K562 (cell line): ENCODE measurements around the gene FAM222A. TPM values are rescaled to one million over a fixed set of nuclear protein-coding genes. Genes with fewer than 3 reads are reported as not detected.

Experiments used
- ATAC-seq: fragments of 200-7000 bp; cut with Tn5 transposase; 3 replicates; pipeline ENCODE4 v1.9.1; 2020; ENCODE audit warnings: moderate library complexity
- Bru-seq: library from RNA; stranded (reverse); fragments of 400-500 nt; gene quantifications from one replicate; lab custom pipeline; 2021; lab: Mats Ljungman, UMichigan
- BruChase-seq, 2 experiments: library from RNA; stranded (reverse); fragments of 400-500 nt; gene quantifications; one replicate each; lab custom pipeline; 2021; lab: Mats Ljungman, UMichigan
- BruUV-seq: library from RNA; stranded (reverse); fragments of 400-500 nt; replicated peaks from 2 replicates; lab custom pipeline; 2021; lab: Mats Ljungman, UMichigan
- CTCF ChIA-PET: fragments of 300-600 bp; formaldehyde crosslinking; extraction: SDS; loops from one replicate; lab custom pipeline; 2021; ENCODE audit warnings: low intra/inter-chr PET ratio; lab: Yijun Ruan, JAX
- POLR2A ChIA-PET: fragments of 300-600, 350-650 bp; sonication (Branson Sonifier 250); formaldehyde crosslinking; extraction: SDS; loops from one replicate; lab custom pipeline; 2021; ENCODE audit warnings: antibody characterized with exemption, inconsistent platforms; lab: Yijun Ruan, JAX
- DNase-seq, 4 experiments: peaks; one replicate each; pipeline versions ENCODE4 v3.0.0 to v3.0.0-alpha.2; 2011 to 2018; ENCODE audit warnings: low spot score in 3 of 4, mixed read lengths in 3 of 4; ENCODE audit errors: extremely low read depth in 1 of 4
- FAIRE-seq: peaks from 2 replicates; lab custom pipeline; 2011; peaks lifted over from hg19 to GRCh38; lab: Jason Lieb, UNC
- H2AFZ ChIP-seq: 2 replicates; pipeline ENCODE4 v1.6.0; 2011; ENCODE audit warnings: low read depth, low read length, control low read depth, inconsistent platforms
- H3K27ac ChIP-seq: fragments of 200-600 bp; 3 replicates; pipeline ENCODE4 v1.8.0; 2011; ENCODE audit warnings: low read depth, mild to moderate bottlenecking, control low read depth, inconsistent platforms, low read length, moderate library complexity, mixed read lengths; ENCODE audit errors: extremely low read depth
- H3K27me3 ChIP-seq, 2 experiments: fragments of 300-600 bp in 1 of 2; 2 replicates in 1 of 2; 3 replicates in 1 of 2; pipeline versions ENCODE4 v1.6.0 to v1.8.0; 2011; ENCODE audit warnings: inconsistent platforms in 2 of 2, low read length in 2 of 2, mild to moderate bottlenecking in 1 of 2, mixed read lengths in 1 of 2, moderate library complexity in 1 of 2; ENCODE audit not compliant: control insufficient read depth in 2 of 2, insufficient read depth in 2 of 2
- H3K36me3 ChIP-seq: fragments of 300-600 bp; 3 replicates; pipeline ENCODE4 v1.8.0; 2011; ENCODE audit warnings: mild to moderate bottlenecking, low read length, inconsistent platforms; ENCODE audit not compliant: control insufficient read depth, insufficient read depth
- H3K4me1 ChIP-seq, 2 experiments: fragments of 200-600 bp in 1 of 2; replicated peaks in 1 of 2; 2 replicates in 1 of 2; 3 replicates in 1 of 2; pipeline versions ENCODE4 v1.5.1 to v1.8.0; 2011; ENCODE audit warnings: inconsistent platforms in 2 of 2, low read length in 2 of 2, mild to moderate bottlenecking in 1 of 2, mixed read lengths in 1 of 2, moderate library complexity in 1 of 2; ENCODE audit not compliant: control insufficient read depth in 2 of 2, insufficient read depth in 2 of 2
- H3K4me2 ChIP-seq: 2 replicates; pipeline ENCODE4 v1.6.1; 2011; ENCODE audit warnings: low read length, control low read depth, inconsistent platforms, mixed read lengths; ENCODE audit not compliant: insufficient read depth
- H3K4me3 ChIP-seq: fragments of 200-600 bp; sonication (generic), shearing (Covaris generic); 2 replicates; pipeline ENCODE4 v1.5.1; 2016; ENCODE audit warnings: control low read depth, inconsistent platforms
- H3K79me2 ChIP-seq: fragments of 200-600 bp; 3 replicates; pipeline ENCODE4 v1.8.0; 2011; ENCODE audit warnings: low read length, inconsistent platforms; ENCODE audit not compliant: control insufficient read depth, insufficient read depth
- H3K9ac ChIP-seq, 2 experiments: 2 replicates each; pipeline versions ENCODE4 v1.6.0 to v1.6.1; 2011; ENCODE audit warnings: low read depth in 2 of 2, low read length in 2 of 2, control low read depth in 1 of 2, inconsistent platforms in 1 of 2, mild to moderate bottlenecking in 1 of 2, mixed read lengths in 1 of 2; ENCODE audit not compliant: insufficient read depth in 1 of 2
- H3K9me1 ChIP-seq: one replicate; pipeline ENCODE4 v1.6.0; 2011; ENCODE audit warnings: inconsistent platforms, mild to moderate bottlenecking, low read length, moderate library complexity; ENCODE audit not compliant: control insufficient read depth, insufficient read depth
- H3K9me3 ChIP-seq: replicated peaks from 2 replicates; pipeline ENCODE4 v1.5.1; 2011; ENCODE audit warnings: low read depth, low read length, inconsistent platforms; ENCODE audit not compliant: control insufficient read depth, insufficient read depth
- H4K20me1 ChIP-seq: replicated peaks from 2 replicates; pipeline ENCODE4 v1.6.1; 2011; ENCODE audit warnings: low read length, inconsistent platforms, mixed read lengths; ENCODE audit not compliant: control insufficient read depth, insufficient read depth
- ASH1L ChIP-seq: fragments of 450-650 bp; IDR thresholded peaks from 2 replicates; pipeline ENCODE4 v1.6.1; 2018; ENCODE audit warnings: borderline replicate concordance, mild to moderate bottlenecking, low read depth; ENCODE audit not compliant: partially characterized antibody
- ATF2 ChIP-seq: sonication (generic); formaldehyde crosslinking; IDR thresholded peaks from 2 replicates; pipeline ENCODE4 v1.8.1; 2022; ENCODE audit warnings: missing genetic modification reagents
- GTF2E2 ChIP-seq: fragments of 200-800 bp; sonication (Bioruptor generic); IDR thresholded peaks from 2 replicates; pipeline ENCODE4 v1.6.1; 2016; ENCODE audit warnings: missing genetic modification characterization, missing compliant biosample characterization
- HCFC1 ChIP-seq: IDR thresholded peaks from 2 replicates; pipeline ENCODE4 v1.6.1; 2012; ENCODE audit warnings: low read depth, low read length, improper control_type of control experiment
- MTA3 ChIP-seq: fragments of 450-650 bp; formaldehyde crosslinking; IDR thresholded peaks from 2 replicates; pipeline ENCODE4 v1.6.1; 2017; ENCODE audit warnings: mild to moderate bottlenecking, borderline replicate concordance
- PTRF ChIP-seq: fragments of 450-650 bp; IDR thresholded peaks from 2 replicates; pipeline ENCODE4 v1.6.1; 2016; ENCODE audit warnings: mild to moderate bottlenecking, missing genetic modification characterization, missing compliant biosample characterization
- SIN3A ChIP-seq, 2 experiments: fragments of 150-350 bp in 1 of 2; IDR thresholded peaks; 2 replicates each; pipeline ENCODE4 v1.6.1; 2011 to 2016; ENCODE audit warnings: borderline replicate concordance in 2 of 2, low read depth in 2 of 2, low read length in 2 of 2, mild to moderate bottlenecking in 2 of 2, moderate library complexity in 2 of 2; ENCODE audit not compliant: control insufficient read depth in 1 of 2
- SMARCA5 ChIP-seq: fragments of 450-650 bp; IDR thresholded peaks from 2 replicates; pipeline ENCODE4 v1.6.1; 2016
- SMARCC2 ChIP-seq: fragments of 450-650 bp; IDR thresholded peaks from 2 replicates; pipeline ENCODE4 v1.6.1; 2017; ENCODE audit warnings: antibody characterized with exemption, moderate library complexity, mild to moderate bottlenecking, low read depth
- TFAM ChIP-seq: fragments of 250-450 bp; sonication (Bioruptor Pico); conservative IDR thresholded peaks from 2 replicates; pipeline ENCODE4 v1.5.0; 2021; ENCODE audit warnings: mild to moderate bottlenecking, moderate library complexity
- ZNF436 ChIP-seq: fragments of 250-450, 450-650 bp; sonication (Bioruptor Pico); formaldehyde crosslinking; IDR thresholded peaks from 2 replicates; pipeline ENCODE4 v1.7.0; 2020; ENCODE audit warnings: mild to moderate bottlenecking
- WGBS: fragments of 100-300 bp; shearing (Covaris generic); methylation state at CpG from one replicate; pipeline ENCODE4 v1.1.6; 2016; ENCODE audit warnings: low coverage, mixed read lengths; ENCODE audit not compliant: insufficient coverage; ENCODE audit errors: missing lambda C conversion rate; 5-methylcytosine and 5-hydroxymethylcytosine counted together
- in situ Hi-C: fragments of 300-500 bp; cut with MboI; formaldehyde crosslinking; loops from 4 replicates; pipeline ENCODE4 v1.15.0; 2018; ENCODE audit warnings: inconsistent platforms, mixed read lengths
- intact Hi-C: fragments of 100-400 bp; cut with micrococcal nuclease; formaldehyde crosslinking; loops from 2 replicates; pipeline ENCODE4 v1.14.2; 2022
- long read RNA-seq, 3 experiments: library from polyadenylated mRNA in 2 of 3; library from RNA in 1 of 3; unstranded in 2 of 3; stranded (forward) in 1 of 3; transcript quantifications; one replicate each; pipeline ENCODE4 v2.0.0, GENCODE V29; 2019 to 2022
- polyA minus RNA-seq, 3 experiments: library from RNA; depleted of rRNA, polyadenylated mRNA; stranded (reverse); fragments of >200 nt; gene quantifications; 2 replicates each; pipeline ENCODE4 v1.2.3, GENCODE V29; 2011
- polyA plus RNA-seq, 8 experiments: library from polyadenylated mRNA; depleted of rRNA in 4 of 8; stranded (reverse) in 5 of 8; unstranded in 3 of 8; fragments of >200 nt; fragmentation: Nextera tagmentation in 2 of 8; fragmentation: Illumina TruSeq in 1 of 8; extraction: Ambion mirVana in 2 of 8; extraction: Trizol in 1 of 8; gene quantifications; 2 replicates each; pipeline versions ENCODE4 v1.2.1 to v1.2.3, GENCODE V29; 2011 to 2014; ENCODE audit warnings: inconsistent platforms in 1 of 8, missing spikeins in 1 of 8
- total RNA-seq, 7 experiments: library from RNA; depleted of rRNA in 6 of 7; stranded (reverse); fragments of >200 nt in 6 of 7; fragmentation: Illumina TruSeq in 2 of 7; extraction: Trizol in 2 of 7; gene quantifications; 2 replicates each; pipeline versions ENCODE4 v1.2.1 to v1.2.3, GENCODE V29; 2011 to 2021; ENCODE audit warnings: low replicate concordance in 1 of 7
- TF ChIP-seq, protein P1 (sequence below): sonication (generic); formaldehyde crosslinking; IDR thresholded peaks from 2 replicates; pipeline ENCODE4 v1.4.0; 2020; ENCODE audit warnings: mild to moderate bottlenecking, missing genetic modification reagents

FAM222A gene
- total RNA-seq (2011; cell fraction: chromatin; rRNA removed; ENCODE audit: low replicate concordance) = 0.21 TPM in 1 of 2 replicates, not detected in the other
- 0.33 and 0.39 TPM in 2 replicates for total RNA-seq (2011; cell fraction: nucleolus; rRNA removed)
- not detected in 2 replicates for total RNA-seq (2011; cell fraction: nucleoplasm; rRNA removed)
- total RNA-seq (2014; rRNA removed) = 0.14 and 0.49 TPM in 2 replicates
- total RNA-seq (2014; rRNA removed; fragmentation: Illumina TruSeq; extraction: Trizol) = 0.06 and 0.07 TPM in 2 replicates
- total RNA-seq (2015; rRNA removed; fragmentation: Illumina TruSeq; extraction: Trizol) = 0.26 and 0.36 TPM in 2 replicates
- total RNA-seq (2021) = 0.29 and 0.83 TPM in 2 replicates
- 0.04 and 0.05 TPM in 2 replicates for polyA plus RNA-seq (2011; rRNA removed)
- polyA plus RNA-seq (2011; cell fraction: cytosol; rRNA removed) = 0.10 and 0.46 TPM in 2 replicates
- polyA plus RNA-seq (2011; cell fraction: nucleus; rRNA removed) = 0.06 and 0.18 TPM in 2 replicates
- 0.35 and 0.40 TPM in 2 replicates for polyA plus RNA-seq (2012)
- 0.10 and 0.18 TPM in 2 replicates for polyA plus RNA-seq (2014; fragmentation: Illumina TruSeq; extraction: Trizol)
- under 1 TPM in 1 of 2 experiments, not detected in 1; 0.03 TPM for polyA plus RNA-seq (2014; fragmentation: Nextera tagmentation; extraction: Ambion mirVana)
- polyA plus RNA-seq (2014; rRNA removed) = 0.11 and 0.36 TPM in 2 replicates
- 0.06 TPM in 1 of 2 replicates, not detected in the other for polyA minus RNA-seq (2011; rRNA and poly(A)+ RNA removed)
- 0.29 TPM in 1 of 2 replicates, not detected in the other for polyA minus RNA-seq (2011; cell fraction: cytosol; rRNA and poly(A)+ RNA removed)
- 0.40 and 0.56 TPM in 2 replicates for polyA minus RNA-seq (2011; cell fraction: nucleus; rRNA and poly(A)+ RNA removed)
- Bru-seq, nascent RNA = percentile 21 among the genes with signal in this experiment
- BruChase-seq, experiment 1, labeled RNA remaining after a 2-hour chase = percentile 19 among the genes with signal in this experiment
- percentile 18 among the genes with signal in this experiment for BruChase-seq, experiment 2, labeled RNA remaining after a 6-hour chase
- long read RNA-seq, experiment 1, partial matches to known transcripts = 5 of 7 reads
- long read RNA-seq, experiment 1, other reads (novel, unspliced or antisense) = 2 of 7 reads
- long read RNA-seq, experiment 2, partial matches to known transcripts = 0 of 1 reads
- long read RNA-seq, experiment 2, other reads (novel, unspliced or antisense) = 0 of 1 reads
- long read RNA-seq, experiment 3 = 0 reads

DNA sequence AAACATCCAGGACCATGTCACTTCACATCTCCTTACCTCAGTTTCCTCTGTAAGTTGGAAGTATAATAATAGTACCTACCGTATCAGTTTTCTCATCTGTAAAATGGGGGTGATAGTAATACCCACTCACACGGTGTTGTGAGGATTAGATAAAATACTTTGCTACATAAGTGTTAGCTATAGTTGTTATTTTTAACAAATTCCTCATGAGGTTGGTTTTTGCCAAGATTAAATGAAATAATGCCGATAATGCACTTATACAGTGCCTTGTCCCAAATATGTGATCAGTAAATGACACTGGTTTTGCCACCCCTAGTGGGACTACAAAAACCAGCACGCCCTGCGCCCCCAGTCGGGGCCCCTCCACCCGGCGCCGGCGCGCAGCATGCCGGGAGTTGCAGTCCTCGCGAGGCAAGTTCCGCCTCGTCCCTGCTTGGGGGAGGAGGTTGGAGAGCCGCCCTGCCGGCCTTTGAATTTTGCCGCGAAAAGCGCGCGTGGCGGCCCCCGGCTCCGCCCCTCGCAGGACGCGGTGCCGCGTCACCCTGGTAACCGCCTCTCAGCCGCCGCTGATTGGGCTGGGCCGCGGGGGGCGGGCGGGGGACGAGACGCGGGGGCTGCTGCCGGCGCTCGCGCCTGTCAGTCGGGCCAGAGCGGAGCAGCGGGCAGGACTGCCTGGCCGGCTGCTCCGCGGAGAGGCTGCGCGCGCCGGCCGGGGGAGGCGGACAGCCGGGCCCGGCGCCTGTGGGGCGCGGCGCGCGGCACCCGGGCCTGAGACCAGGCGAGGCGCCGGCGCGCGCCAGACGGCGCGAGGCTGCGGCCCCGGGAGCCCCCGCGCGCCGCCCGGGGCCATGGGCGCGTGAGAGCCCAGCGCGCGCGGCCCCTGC is at the start of gene FAM222A:
Gene FAM222A (plus strand): TSS at position 639 of the 884 bp plus-strand sequence. CDS start 30,322 bp downstream, outside the sequence.
- under 1% methylated on average over 75 of the region's 88 CpGs for WGBS
- POLR2A ChIA-PET = interaction anchor here (0.9 to 1.5 kb wide), 3 partner anchors 14 to 1380 kb away, joined by 3 to 4 read pairs (median 3); no protein-coding TSS in a partner anchor
- in situ Hi-C loops (no loop called here), intact Hi-C loops (loop anchor here (10.0 kb wide), 1 partner anchor 119 kb away; no protein-coding TSS in a partner anchor)
- H3K79me2 ChIP-seq = no peaks in the 10 kb centered on the region
- H3K27ac ChIP-seq = no peak within 1 kb of the TSS
- ATAC-seq = peak; percentile 96
- H4K20me1 ChIP-seq = peaks cover 28% of the 10 kb centered on the region; the same call in 1 of the 2 replicates
- DNase-seq = peak; percentile 95 to 97 (median 96)
- H3K9me1 ChIP-seq = peaks cover 4% of the 10 kb centered on the region
- H3K4me1 ChIP-seq = peaks cover 9 to 37% of the 10 kb centered on the region in 2 experiments; a peak in 4 of 5 replicates
- H3K9me3 ChIP-seq = no peaks in the 10 kb centered on the region
- H3K27me3 ChIP-seq = peaks cover 11 to 27% of the 10 kb centered on the region in 2 experiments; a peak in 4 of 5 replicates
- H2AFZ ChIP-seq = peak within 1 kb of the TSS; percentile 71
- CTCF ChIA-PET = no interaction called here
- peak; percentile 94 for FAIRE-seq
- H3K9ac ChIP-seq = peak within 1 kb of the TSS in 1 of 2 experiments; percentile 86; a peak in 2 of 4 replicates
- H3K4me3 ChIP-seq = peak within 1 kb of the TSS; percentile 51
- no peaks in the 10 kb centered on the region for H3K36me3 ChIP-seq
- H3K4me2 ChIP-seq = peak within 1 kb of the TSS; percentile 61
- no TSS peak for BruUV-seq
- TF ChIP-seq, protein P1, sequence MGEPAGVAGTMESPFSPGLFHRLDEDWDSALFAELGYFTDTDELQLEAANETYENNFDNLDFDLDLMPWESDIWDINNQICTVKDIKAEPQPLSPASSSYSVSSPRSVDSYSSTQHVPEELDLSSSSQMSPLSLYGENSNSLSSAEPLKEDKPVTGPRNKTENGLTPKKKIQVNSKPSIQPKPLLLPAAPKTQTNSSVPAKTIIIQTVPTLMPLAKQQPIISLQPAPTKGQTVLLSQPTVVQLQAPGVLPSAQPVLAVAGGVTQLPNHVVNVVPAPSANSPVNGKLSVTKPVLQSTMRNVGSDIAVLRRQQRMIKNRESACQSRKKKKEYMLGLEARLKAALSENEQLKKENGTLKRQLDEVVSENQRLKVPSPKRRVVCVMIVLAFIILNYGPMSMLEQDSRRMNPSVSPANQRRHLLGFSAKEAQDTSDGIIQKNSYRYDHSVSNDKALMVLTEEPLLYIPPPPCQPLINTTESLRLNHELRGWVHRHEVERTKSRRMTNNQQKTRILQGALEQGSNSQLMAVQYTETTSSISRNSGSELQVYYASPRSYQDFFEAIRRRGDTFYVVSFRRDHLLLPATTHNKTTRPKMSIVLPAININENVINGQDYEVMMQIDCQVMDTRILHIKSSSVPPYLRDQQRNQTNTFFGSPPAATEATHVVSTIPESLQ (CRISPR knock-in tag) = no peak
- TF ChIP-seq ZNF436 (no peak), PTRF (tag) (no peak), ASH1L (no peak), SMARCA5 (no peak), MTA3 (no peak), TFAM (CRISPR knock-in tag) (no peak), ATF2 (CRISPR knock-in tag) (no peak), SIN3A (IDR thresholded peaks at IDR 0.05; ENCODE audit: borderline replicate concordance in 2 of 2, control insufficient read depth in 1 of 2, low read depth in 2 of 2, low read length in 2 of 2) (peak; percentile 99 to 100), GTF2E2 (no peak), SMARCC2 (no peak), HCFC1 (peak; percentile 99)
